Breast epithelium (tissue), 3 donors: ENCODE results near the gene CMTM8.

Experiments used
- POLR2A ChIP-seq: fragments of 450-650 bp; IDR thresholded peaks from one replicate; pipeline ENCODE4 v1.6.1; 2016; ENCODE audit warnings: antibody characterized with exemption, mild to moderate bottlenecking, moderate library complexity
- POLR2AphosphoS5 ChIP-seq, 3 donors: sonication (generic); formaldehyde crosslinking; IDR thresholded peaks; one replicate each; pipeline ENCODE4 v1.6.1; 2017; ENCODE audit warnings: antibody characterized with exemption in 3 of 3
- TF ChIP-seq, protein P1 (sequence below), 3 donors: fragments of 450-650 bp; IDR thresholded peaks; one replicate each; pipeline ENCODE4 v1.5.1; 2016 to 2017; ENCODE audit warnings: antibody characterized with exemption in 3 of 3, mild to moderate bottlenecking in 3 of 3, moderate library complexity in 3 of 3

DNA sequence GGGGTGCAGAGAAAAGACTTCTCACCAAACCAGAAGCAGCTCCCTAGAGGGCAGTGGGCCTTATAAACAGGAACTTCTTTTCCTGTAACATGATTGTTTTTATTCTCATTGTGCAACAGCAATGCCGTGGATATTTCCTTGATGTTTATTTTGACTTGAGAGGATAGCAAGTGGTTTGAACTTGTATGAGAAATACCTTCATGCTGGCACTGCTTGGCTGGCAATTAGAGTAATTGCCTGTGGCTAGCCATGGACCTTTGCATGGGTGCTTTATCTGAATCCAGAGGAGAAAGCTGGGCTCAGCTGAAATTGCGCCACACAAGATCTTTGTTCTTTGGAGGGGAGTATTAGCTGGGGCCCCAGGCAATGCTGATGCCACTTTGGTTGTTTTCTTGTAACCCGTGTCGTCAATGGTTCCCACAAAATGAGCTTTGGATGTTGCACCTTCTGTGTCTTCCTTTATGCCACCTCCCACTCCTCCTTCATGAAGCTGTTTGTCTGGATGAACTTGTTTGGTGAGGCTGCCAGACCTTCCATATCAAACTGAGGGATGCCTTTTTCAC, 37.9 kb downstream of the CMTM8 start:
- TF ChIP-seq POLR2A (no peak), POLR2AphosphoS5 (IDR thresholded peaks at IDR 0.05) (peak; percentile 17 to 73 (median 24))
- TF ChIP-seq, protein P1, sequence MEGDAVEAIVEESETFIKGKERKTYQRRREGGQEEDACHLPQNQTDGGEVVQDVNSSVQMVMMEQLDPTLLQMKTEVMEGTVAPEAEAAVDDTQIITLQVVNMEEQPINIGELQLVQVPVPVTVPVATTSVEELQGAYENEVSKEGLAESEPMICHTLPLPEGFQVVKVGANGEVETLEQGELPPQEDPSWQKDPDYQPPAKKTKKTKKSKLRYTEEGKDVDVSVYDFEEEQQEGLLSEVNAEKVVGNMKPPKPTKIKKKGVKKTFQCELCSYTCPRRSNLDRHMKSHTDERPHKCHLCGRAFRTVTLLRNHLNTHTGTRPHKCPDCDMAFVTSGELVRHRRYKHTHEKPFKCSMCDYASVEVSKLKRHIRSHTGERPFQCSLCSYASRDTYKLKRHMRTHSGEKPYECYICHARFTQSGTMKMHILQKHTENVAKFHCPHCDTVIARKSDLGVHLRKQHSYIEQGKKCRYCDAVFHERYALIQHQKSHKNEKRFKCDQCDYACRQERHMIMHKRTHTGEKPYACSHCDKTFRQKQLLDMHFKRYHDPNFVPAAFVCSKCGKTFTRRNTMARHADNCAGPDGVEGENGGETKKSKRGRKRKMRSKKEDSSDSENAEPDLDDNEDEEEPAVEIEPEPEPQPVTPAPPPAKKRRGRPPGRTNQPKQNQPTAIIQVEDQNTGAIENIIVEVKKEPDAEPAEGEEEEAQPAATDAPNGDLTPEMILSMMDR (IDR thresholded peaks at IDR 0.05), result no peak
